Loucy (cell line): Measurements from ENCODE around the gene MYO5B.

Source experiments
- CTCF ChIP-seq: fragments of 200-600 bp; sonication (generic); conservative IDR thresholded peaks from 2 replicates; pipeline ENCODE4 v1.5.1; 2014; ENCODE audit warnings: mild to moderate bottlenecking, antibody characterized with exemption, low read length
- EZH2phosphoT487 ChIP-seq: fragments of 200-600 bp; IDR thresholded peaks from 2 replicates; pipeline ENCODE4 v1.6.1; 2018; ENCODE audit warnings: antibody characterized with exemption, mild to moderate bottlenecking, moderate library complexity, borderline replicate concordance

- TF ChIP-seq CTCF (peak; percentile 37), EZH2phosphoT487 (no peak)
Measured at GRCh38 chr18:49784427-49785185, 410.3 kb downstream of the MYO5B start.
